Endodermal cell (in vitro differentiated cells): ENCODE results near the gene TAGLN3. TPM values are rescaled to one million over a fixed set of nuclear protein-coding genes. Genes with fewer than 3 reads are reported as not detected.

Experiments used
- DNase-seq: peaks from one replicate; pipeline ENCODE4 v3.0.0-alpha.2; 2017
- H3K27ac ChIP-seq: 2 replicates; pipeline ENCODE4 v1.5.1; 2013; ENCODE audit warnings: mild to moderate bottlenecking, low read depth, low read length, moderate library complexity
- H3K27me3 ChIP-seq: 2 replicates; pipeline ENCODE4 v1.6.1; 2013; ENCODE audit warnings: mild to moderate bottlenecking, low read length, moderate library complexity; ENCODE audit not compliant: insufficient read depth, control insufficient read depth, poor library complexity, severe bottlenecking
- H3K36me3 ChIP-seq: 2 replicates; pipeline ENCODE4 v1.7.0; 2013; ENCODE audit warnings: mild to moderate bottlenecking, low read length, moderate library complexity; ENCODE audit not compliant: control insufficient read depth, insufficient read depth
- H3K4me1 ChIP-seq: one replicate; pipeline ENCODE4 v1.7.0; 2013; ENCODE audit warnings: low read length; ENCODE audit not compliant: control insufficient read depth, insufficient read depth
- H3K4me3 ChIP-seq: 2 replicates; pipeline ENCODE4 v1.5.1; 2013; ENCODE audit warnings: mild to moderate bottlenecking, low read length, moderate library complexity
- H3K9ac ChIP-seq: 2 replicates; pipeline ENCODE4 v1.6.1; 2013; ENCODE audit warnings: mild to moderate bottlenecking, low read length, moderate library complexity; ENCODE audit not compliant: poor library complexity, severe bottlenecking; ENCODE audit errors: extremely low read depth
- H3K9me3 ChIP-seq: 2 replicates; pipeline ENCODE4 v1.6.1; 2013; ENCODE audit warnings: mild to moderate bottlenecking, low read length, moderate library complexity; ENCODE audit not compliant: control insufficient read depth
- H3K27ac Mint-ChIP-seq: 2 replicates; pipeline ENCODE4 v1.8.0; 2020; ENCODE audit warnings: mixed read lengths
- H3K27me3 Mint-ChIP-seq: 2 replicates; pipeline ENCODE4 v1.8.0; 2021; ENCODE audit warnings: mild to moderate bottlenecking, mixed read lengths; ENCODE audit not compliant: insufficient read depth
- H3K36me3 Mint-ChIP-seq: 2 replicates; pipeline ENCODE4 v1.8.0; 2020; ENCODE audit warnings: low read depth, mixed read lengths
- H3K4me1 Mint-ChIP-seq: 2 replicates; pipeline ENCODE4 v1.8.0; 2020; ENCODE audit warnings: mixed read lengths
- H3K4me3 Mint-ChIP-seq: 2 replicates; pipeline ENCODE4 v1.8.0; 2020; ENCODE audit warnings: mild to moderate bottlenecking, moderate library complexity, mixed read lengths
- H3K9me3 Mint-ChIP-seq: 2 replicates; pipeline ENCODE4 v1.8.0; 2020; ENCODE audit warnings: mild to moderate bottlenecking, mixed read lengths
- CTCF ChIP-seq: fragments of 200-600 bp; sonication (generic); conservative IDR thresholded peaks from 2 replicates; pipeline ENCODE4 v1.5.0; 2021; ENCODE audit warnings: antibody characterized with exemption, mild to moderate bottlenecking
- WGBS, 2 experiments: methylation state at CpG; one replicate each; pipeline versions ENCODE4 v1.1.5 to v1.1.7; 2013; ENCODE audit warnings: missing lambda C conversion rate in 2 of 2, mixed read lengths in 1 of 2; ENCODE audit not compliant: insufficient coverage in 1 of 2, insufficient read length in 1 of 2; 5-methylcytosine and 5-hydroxymethylcytosine counted together
- total RNA-seq, 2 donors: library from RNA; stranded (reverse); fragmentation: NEBNext Ultra II Directional in 1 of 2; extraction: Animal tissue kit (Norgen Biotek cat#: 25700) in 1 of 2; gene quantifications; 2 replicates in 1 of 2; 3 replicates in 1 of 2; pipeline ENCODE4 v1.2.1, GENCODE V29; 2021

TAGLN3 gene
- total RNA-seq, 2 donors from 2014 or later = 1.4 to 3.7 TPM

- Mint-ChIP-seq H3K27ac (no peak overlapping the region), H3K4me3 (no peak overlapping the region), H3K4me1 (no peaks in the 10 kb centered on the region), H3K9me3 (no peaks in the 10 kb centered on the region), H3K27me3 (peaks cover 7% of the 10 kb centered on the region), H3K36me3 (peaks cover 7% of the 10 kb centered on the region)
- TF ChIP-seq CTCF = no peak
- Histone ChIP-seq H3K9me3 (no peaks in the 10 kb centered on the region), H3K4me1 (no peaks in the 10 kb centered on the region), H3K27me3 (no peaks in the 10 kb centered on the region), H3K4me3 (no peak overlapping the region), H3K27ac (no peak overlapping the region), H3K9ac (no peak overlapping the region), H3K36me3 (peaks cover 17% of the 10 kb centered on the region)
- DNase-seq = no peak
- 83 to 92% methylated on average over 1 to 2 of the region's 2 CpGs for WGBS, 2 experiments
These were observed 5.7 kb upstream of the TAGLN3 start for GRCh38 chr3:111993038-111993437.

- H3K9ac ChIP-seq = peak overlapping the region; percentile 9
- Mint-ChIP-seq H3K27ac (peak overlapping the region; percentile 49), H3K9me3 (no peaks in the 10 kb centered on the region), H3K36me3 (no peaks in the 10 kb centered on the region), H3K4me1 (peaks cover 11% of the 10 kb centered on the region), H3K4me3 (peak overlapping the region; percentile 74), H3K27me3 (peaks cover 38% of the 10 kb centered on the region)
- no peak for DNase-seq
- peaks cover 10% of the 10 kb centered on the region for H3K27me3 ChIP-seq
- H3K9me3 ChIP-seq = no peaks in the 10 kb centered on the region
- no peak for TF ChIP-seq CTCF
- 5 to 17% methylated on average over 10 to 19 of the region's 19 CpGs for WGBS, 2 experiments
- peak overlapping the region; percentile 97 for H3K27ac ChIP-seq
- H3K36me3 ChIP-seq = no peaks in the 10 kb centered on the region
- peak overlapping the region; percentile 81 for H3K4me3 ChIP-seq
- H3K4me1 ChIP-seq = peaks cover 6% of the 10 kb centered on the region
These were observed 982 bp downstream of the TAGLN3 start for GRCh38 chr3:111999484-112000324.

- H3K27ac ChIP-seq = peak overlapping the region; percentile 97
These were observed 1.6 kb downstream of the TAGLN3 start for GRCh38 chr3:112000367-112000771.

More at GRCh38 chr3:112000367-112000771, 1.6 kb downstream of the TAGLN3 start:
- 25 to 68% methylated on average over 2 to 5 of the region's 5 CpGs for WGBS, 2 experiments
- peaks cover 6% of the 10 kb centered on the region for H3K4me1 ChIP-seq
- H3K36me3 Mint-ChIP-seq = no peaks in the 10 kb centered on the region
- H3K36me3 ChIP-seq = no peaks in the 10 kb centered on the region
- H3K4me3 Mint-ChIP-seq = no peak overlapping the region
- no peaks in the 10 kb centered on the region for H3K9me3 ChIP-seq
- H3K27ac Mint-ChIP-seq = no peak overlapping the region
- no peak for DNase-seq
- TF ChIP-seq CTCF = no peak
- H3K4me3 ChIP-seq = peak overlapping the region; percentile 81
- H3K4me1 Mint-ChIP-seq = peaks cover 14% of the 10 kb centered on the region
- peaks cover 10% of the 10 kb centered on the region for H3K27me3 ChIP-seq
- no peak overlapping the region for H3K9ac ChIP-seq
- H3K27me3 Mint-ChIP-seq = peaks cover 38% of the 10 kb centered on the region
- no peaks in the 10 kb centered on the region for H3K9me3 Mint-ChIP-seq
